Thyroid gland (tissue), 4 donors: Measurements from ENCODE around the gene FADS6.

Source experiments
- CTCF ChIP-seq, 6 experiments: fragments of 200-600 bp in 3 of 6; fragments of 450-650 bp in 3 of 6; sonication (generic) in 3 of 6; IDR thresholded peaks; one replicate each; pipeline ENCODE4 v1.5.1; 2016 to 2019; ENCODE audit warnings: antibody characterized with exemption in 6 of 6, mild to moderate bottlenecking in 2 of 6, inconsistent platforms in 1 of 6, moderate library complexity in 1 of 6
- POLR2A ChIP-seq, 2 donors: fragments of 450-650 bp; IDR thresholded peaks; one replicate each; pipeline ENCODE4 v1.6.1; 2017; ENCODE audit warnings: antibody characterized with exemption in 2 of 2, mild to moderate bottlenecking in 2 of 2, moderate library complexity in 1 of 2

GRCh38 chr17:74928786-74929185 lies 35.4 kb upstream of the FADS6 start:
- TF ChIP-seq CTCF (IDR thresholded peaks at IDR 0.05): no peak
- TF ChIP-seq POLR2A (IDR thresholded peaks at IDR 0.05): no peak
